ENCODE results near the gene HAUS7. TPM values are rescaled to one million over a fixed set of nuclear protein-coding genes. Genes with fewer than 3 reads are reported as not detected.

The HAUS7 gene
- total RNA-seq, 4 donors from 2014 or later: 7.0 to 34.8 (median 12.4) TPM

DNA sequence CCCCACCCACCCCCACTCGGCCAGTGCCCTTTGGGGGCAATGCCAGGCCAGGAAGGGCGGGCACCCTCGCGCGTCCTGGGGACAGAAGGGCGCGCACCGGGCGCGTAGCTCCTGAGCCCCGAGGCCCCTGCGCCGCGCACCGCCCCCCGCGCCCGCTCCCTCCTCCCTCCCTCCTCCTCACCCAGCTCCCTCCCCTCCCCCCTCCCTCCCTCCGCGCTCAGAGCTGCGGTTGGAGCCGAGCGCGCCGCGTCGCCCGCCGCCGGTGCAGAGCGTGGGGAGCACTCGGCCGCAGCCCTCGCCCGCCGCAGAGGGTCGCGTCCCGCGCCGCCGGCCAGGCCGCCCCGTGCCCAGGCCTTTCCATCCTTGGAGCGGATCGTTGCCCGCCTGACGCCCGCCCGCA is 47.0 kb upstream of the HAUS7 start, which contains the start of gene ATP2B3:
Gene ATP2B3, plus strand, starts transcription at position 220 of the 400 bp plus-strand sequence. CDS start 18,606 bp downstream, outside the sequence.
- in situ Hi-C loops (cut with MboI; ENCODE audit: low pct_ligation_motif_present in 1 of 4, low pct_unique_long_range_greater_than_20kb in 1 of 4, low sequenced_read_pairs in 3 of 4): loop anchor here in 1 of 4 donors (25.0 kb wide), 1 partner anchor 555 kb away; no protein-coding TSS in a partner anchor
- Histone ChIP-seq H3K4me1 (no peaks in the 10 kb centered on the region), H3K4me3 (no peak within 1 kb of the TSS), H3K36me3 (no peaks in the 10 kb centered on the region), H3K27ac (no peak within 1 kb of the TSS), H3K9me3 (no peaks in the 10 kb centered on the region), H3K27me3 (peaks cover 38% of the 10 kb centered on the region)
- intact Hi-C loops (cut with DNase I; ENCODE audit: low total_unique reads): no loop called here
- TF ChIP-seq POLR2A (IDR thresholded peaks at IDR 0.05) (no peak), EP300 (IDR thresholded peaks at IDR 0.05; ENCODE audit: low read depth) (no peak), POLR2AphosphoS5 (IDR thresholded peaks at IDR 0.05) (no peak)
- TF ChIP-seq, protein P1, sequence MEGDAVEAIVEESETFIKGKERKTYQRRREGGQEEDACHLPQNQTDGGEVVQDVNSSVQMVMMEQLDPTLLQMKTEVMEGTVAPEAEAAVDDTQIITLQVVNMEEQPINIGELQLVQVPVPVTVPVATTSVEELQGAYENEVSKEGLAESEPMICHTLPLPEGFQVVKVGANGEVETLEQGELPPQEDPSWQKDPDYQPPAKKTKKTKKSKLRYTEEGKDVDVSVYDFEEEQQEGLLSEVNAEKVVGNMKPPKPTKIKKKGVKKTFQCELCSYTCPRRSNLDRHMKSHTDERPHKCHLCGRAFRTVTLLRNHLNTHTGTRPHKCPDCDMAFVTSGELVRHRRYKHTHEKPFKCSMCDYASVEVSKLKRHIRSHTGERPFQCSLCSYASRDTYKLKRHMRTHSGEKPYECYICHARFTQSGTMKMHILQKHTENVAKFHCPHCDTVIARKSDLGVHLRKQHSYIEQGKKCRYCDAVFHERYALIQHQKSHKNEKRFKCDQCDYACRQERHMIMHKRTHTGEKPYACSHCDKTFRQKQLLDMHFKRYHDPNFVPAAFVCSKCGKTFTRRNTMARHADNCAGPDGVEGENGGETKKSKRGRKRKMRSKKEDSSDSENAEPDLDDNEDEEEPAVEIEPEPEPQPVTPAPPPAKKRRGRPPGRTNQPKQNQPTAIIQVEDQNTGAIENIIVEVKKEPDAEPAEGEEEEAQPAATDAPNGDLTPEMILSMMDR (IDR thresholded peaks at IDR 0.05): no peak
- DNase-seq: no peak
- WGBS, 2 donors (ENCODE audit: low coverage in 1 of 2): 68% methylated on average over 21 of the region's 50 CpGs; no CpG with 5 or more reads in 1 of the 2 donors

DNA sequence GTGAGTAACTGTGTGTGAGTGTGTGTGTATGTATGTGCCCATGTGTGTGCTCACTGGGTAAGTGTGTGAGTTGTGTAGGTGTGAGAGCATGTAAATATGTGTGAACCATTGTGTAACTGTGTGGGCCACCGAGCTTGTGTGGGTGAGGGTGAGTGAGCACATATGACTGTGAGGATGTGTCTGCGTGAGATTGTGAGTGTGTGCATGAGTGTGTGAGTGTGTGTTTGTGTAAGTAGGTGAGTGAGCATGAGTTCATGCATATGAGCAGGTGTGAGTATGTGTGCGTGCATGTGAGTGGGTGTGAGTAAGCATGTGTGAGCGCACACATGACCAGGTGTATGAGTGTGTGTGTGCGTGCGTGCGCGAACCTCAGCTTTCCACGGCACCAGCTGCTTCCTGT is 45.7 kb upstream of the HAUS7 start:
- DNase-seq: no peak
- in situ Hi-C loops (cut with MboI; ENCODE audit: low pct_ligation_motif_present in 1 of 4, low pct_unique_long_range_greater_than_20kb in 1 of 4, low sequenced_read_pairs in 3 of 4): loop anchor here in 1 of 4 donors (25.0 kb wide), 1 partner anchor 554 kb away; no protein-coding TSS in a partner anchor
- Histone ChIP-seq H3K4me3 (no peak overlapping the region), H3K36me3 (no peaks in the 10 kb centered on the region), H3K27me3 (peaks cover 35% of the 10 kb centered on the region), H3K9me3 (no peaks in the 10 kb centered on the region), H3K4me1 (no peaks in the 10 kb centered on the region), H3K27ac (no peak overlapping the region)
- whole genome bisulfite sequencing, 2 donors (ENCODE audit: low coverage in 1 of 2): 69% methylated on average over 9 of the region's 9 CpGs; no CpG with 5 or more reads in 1 of the 2 donors
- no peak for TF ChIP-seq EP300 (IDR thresholded peaks at IDR 0.05; ENCODE audit: low read depth)
- TF ChIP-seq POLR2A (IDR thresholded peaks at IDR 0.05): no peak
- TF ChIP-seq, protein P1 (IDR thresholded peaks at IDR 0.05): no peak
- TF ChIP-seq POLR2AphosphoS5 (IDR thresholded peaks at IDR 0.05): no peak
- intact Hi-C loops (cut with DNase I; ENCODE audit: low total_unique reads): no loop called here

DNA sequence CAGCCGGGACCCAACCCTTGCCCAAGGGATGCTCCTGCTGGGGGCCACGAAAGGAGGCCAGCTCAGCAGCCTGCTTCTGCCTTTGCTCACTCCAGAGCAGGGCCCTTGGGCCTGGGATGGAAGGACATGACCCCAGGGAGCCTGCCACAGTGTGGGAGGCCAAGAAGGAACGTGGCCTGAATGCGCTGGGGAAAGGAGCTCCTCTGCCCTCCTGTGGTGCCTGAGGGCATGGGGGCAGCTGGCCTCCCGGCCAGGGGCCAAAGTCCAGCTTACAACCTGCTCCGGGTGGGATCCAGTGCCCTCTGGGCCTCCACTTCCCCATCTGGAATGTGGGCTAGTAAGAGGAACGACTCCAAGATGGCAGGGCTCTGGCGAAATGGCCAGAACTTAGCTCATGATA is 45.1 kb upstream of the HAUS7 start:
- Histone ChIP-seq H3K9me3 (no peaks in the 10 kb centered on the region), H3K27ac (no peak overlapping the region), H3K4me3 (no peak overlapping the region), H3K27me3 (peaks cover 30% of the 10 kb centered on the region), H3K4me1 (no peaks in the 10 kb centered on the region), H3K36me3 (no peaks in the 10 kb centered on the region)
- TF ChIP-seq EP300 (IDR thresholded peaks at IDR 0.05; ENCODE audit: low read depth): no peak
- no peak for TF ChIP-seq POLR2AphosphoS5 (IDR thresholded peaks at IDR 0.05)
- TF ChIP-seq, protein P1 (IDR thresholded peaks at IDR 0.05): no peak
- no peak for TF ChIP-seq POLR2A (IDR thresholded peaks at IDR 0.05)
- intact Hi-C loops (cut with DNase I; ENCODE audit: low total_unique reads): no loop called here
- WGBS, 2 donors (ENCODE audit: low coverage in 1 of 2): 59% methylated on average over 6 of the region's 8 CpGs; no CpG with 5 or more reads in 1 of the 2 donors
- in situ Hi-C loops (cut with MboI; ENCODE audit: low pct_ligation_motif_present in 1 of 4, low pct_unique_long_range_greater_than_20kb in 1 of 4, low sequenced_read_pairs in 3 of 4): loop anchor here in 1 of 4 donors (25.0 kb wide), 1 partner anchor 553 kb away; no protein-coding TSS in a partner anchor
- DNase-seq: no peak

DNA sequence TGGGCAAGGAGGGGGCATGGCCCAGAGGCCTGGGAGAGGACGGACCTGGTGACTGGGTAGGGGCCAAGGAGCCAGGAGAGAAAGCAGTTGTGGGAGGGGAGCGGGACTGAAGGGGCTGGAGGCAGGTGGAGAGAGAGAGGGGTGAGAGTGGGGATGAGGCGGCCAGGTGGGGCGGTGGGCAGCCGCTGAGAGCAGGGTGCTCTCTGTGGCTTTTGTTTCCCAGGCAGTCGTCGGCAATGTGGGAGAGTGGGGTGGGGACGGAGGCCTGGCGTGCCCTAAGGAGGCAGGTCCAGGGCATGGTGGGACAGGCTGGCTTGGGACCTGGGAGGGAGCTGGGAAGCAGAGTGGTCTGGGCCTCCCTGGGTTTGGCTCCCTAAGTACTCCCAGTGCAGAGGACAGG is 43.9 kb upstream of the HAUS7 start:
- Histone ChIP-seq H3K9me3 (no peaks in the 10 kb centered on the region), H3K4me1 (no peaks in the 10 kb centered on the region), H3K36me3 (no peaks in the 10 kb centered on the region), H3K27ac (no peak overlapping the region), H3K4me3 (no peak overlapping the region), H3K27me3 (peaks cover 21% of the 10 kb centered on the region)
- no peak for DNase-seq
- intact Hi-C loops (cut with DNase I; ENCODE audit: low total_unique reads): no loop called here
- 86% methylated on average over 9 of the region's 9 CpGs; no CpG with 5 or more reads in 1 of the 2 donors for WGBS, 2 donors (ENCODE audit: low coverage in 1 of 2)
- in situ Hi-C loops (cut with MboI; ENCODE audit: low pct_ligation_motif_present in 1 of 4, low pct_unique_long_range_greater_than_20kb in 1 of 4, low sequenced_read_pairs in 3 of 4): loop anchor here in 1 of 4 donors (25.0 kb wide), 1 partner anchor 552 kb away; no protein-coding TSS in a partner anchor
- TF ChIP-seq EP300 (IDR thresholded peaks at IDR 0.05; ENCODE audit: low read depth) (no peak), POLR2AphosphoS5 (IDR thresholded peaks at IDR 0.05) (no peak)

Measured in transverse colon (tissue), 4 donors.